ENCODE measurements around the gene PRCD.

PRCD gene

GRCh38 chr17:76539631-76540271, at the start of gene PRCD:
Gene PRCD (plus strand): TSS chr17:76540044. CDS start chr17:76540142, 98 bp downstream.
- DNase-seq (ENCODE audit: low read depth in 2 of 3, low spot score in 1 of 3), result no peak

GRCh38 chr17:76490112-76490710, 49.6 kb upstream of the PRCD start:
- DNase-seq (ENCODE audit: low read depth in 2 of 3, low spot score in 1 of 3), result no peak

- DNase-seq (ENCODE audit: low read depth in 2 of 3, low spot score in 1 of 3), result no peak
These were observed 48.3 kb upstream of the PRCD start for GRCh38 chr17:76491271-76492122.

GRCh38 chr17:76492123-76492988, 47.5 kb upstream of the PRCD start:
- no peak for DNase-seq (ENCODE audit: low read depth in 2 of 3, low spot score in 1 of 3)

GRCh38 chr17:76492989-76493501, 46.8 kb upstream of the PRCD start:
- peak; percentile 34 to 54 (median 40) for DNase-seq (ENCODE audit: low read depth in 2 of 3, low spot score in 1 of 3)

GRCh38 chr17:76493505-76494167, 46.2 kb upstream of the PRCD start:
- DNase-seq (ENCODE audit: low read depth in 2 of 3, low spot score in 1 of 3), result no peak

- no peak for DNase-seq (ENCODE audit: low read depth in 2 of 3, low spot score in 1 of 3)
These were observed 44.0 kb upstream of the PRCD start for GRCh38 chr17:76495663-76496400.

GRCh38 chr17:76496464-76496863, 43.4 kb upstream of the PRCD start:
- DNase-seq (ENCODE audit: low read depth in 2 of 3, low spot score in 1 of 3), result no peak

GRCh38 chr17:76497699-76497978, 42.2 kb upstream of the PRCD start:
- no peak for DNase-seq (ENCODE audit: low read depth in 2 of 3, low spot score in 1 of 3)

- DNase-seq (ENCODE audit: low read depth in 2 of 3, low spot score in 1 of 3), result no peak
These were observed 41.6 kb upstream of the PRCD start for GRCh38 chr17:76497979-76498875.

GRCh38 chr17:76498876-76499251, 41.0 kb upstream of the PRCD start:
- no peak for DNase-seq (ENCODE audit: low read depth in 2 of 3, low spot score in 1 of 3)

GRCh38 chr17:76499267-76499667, 40.6 kb upstream of the PRCD start:
- no peak for DNase-seq (ENCODE audit: low read depth in 2 of 3, low spot score in 1 of 3)

GRCh38 chr17:76500074-76500746, 39.6 kb upstream of the PRCD start:
- no peak for DNase-seq (ENCODE audit: low read depth in 2 of 3, low spot score in 1 of 3)

- DNase-seq (ENCODE audit: low read depth in 2 of 3, low spot score in 1 of 3), result no peak
These were observed 39.2 kb upstream of the PRCD start for GRCh38 chr17:76500747-76501017.

- DNase-seq (ENCODE audit: low read depth in 2 of 3, low spot score in 1 of 3), result peak; percentile 91 to 99 (median 94)
These were observed 38.6 kb upstream of the PRCD start, which contains the start of gene RHBDF2 for GRCh38 chr17:76501018-76501826. Gene RHBDF2 (minus strand): TSS chr17:76501423. CDS start chr17:76481524, 19,899 bp downstream.

- no peak for DNase-seq (ENCODE audit: low read depth in 2 of 3, low spot score in 1 of 3)
These were observed 38.0 kb upstream of the PRCD start for GRCh38 chr17:76501827-76502307.
